Colon (tissue), 2 donors: ENCODE measurements around the gene LNX2.

Source experiments
- FAIRE-seq: peaks from 2 replicates; lab custom pipeline; 2012; peaks lifted over from hg19 to GRCh38; lab: Jason Lieb, UNC
- donor health status: control.
- donor health status: control.

Gene LNX2

GRCh38 chr13:27605610-27606200, 14.6 kb downstream of the LNX2 start:
- FAIRE-seq = no peak

- no peak for FAIRE-seq
Measured at GRCh38 chr13:27605099-27605498, 15.2 kb downstream of the LNX2 start.

- no peak for FAIRE-seq
Measured at GRCh38 chr13:27601803-27602202, 18.5 kb downstream of the LNX2 start.

- FAIRE-seq = no peak
Measured at GRCh38 chr13:27601208-27601607, 19.1 kb downstream of the LNX2 start.

GRCh38 chr13:27600711-27601110, 19.6 kb downstream of the LNX2 start:
- FAIRE-seq = no peak

GRCh38 chr13:27599845-27600553, 20.3 kb downstream of the LNX2 start:
- FAIRE-seq = no peak

- FAIRE-seq = no peak
Measured at GRCh38 chr13:27599096-27599495, 21.2 kb downstream of the LNX2 start.

- FAIRE-seq = no peak
Measured at GRCh38 chr13:27595055-27595811, 25.1 kb downstream of the LNX2 start.

GRCh38 chr13:27593267-27593666, 27.1 kb downstream of the LNX2 start:
- no peak for FAIRE-seq

- no peak for FAIRE-seq
Measured at GRCh38 chr13:27592865-27593264, 27.5 kb downstream of the LNX2 start.

- no peak for FAIRE-seq
Measured at GRCh38 chr13:27588405-27588804, 31.9 kb downstream of the LNX2 start.

GRCh38 chr13:27587095-27587746, 33.1 kb downstream of the LNX2 start:
- FAIRE-seq = no peak

GRCh38 chr13:27583645-27584044, 36.7 kb downstream of the LNX2 start:
- FAIRE-seq = no peak

- no peak for FAIRE-seq
Measured at GRCh38 chr13:27578121-27579030, 42.0 kb downstream of the LNX2 start.

GRCh38 chr13:27574661-27575060, 45.7 kb downstream of the LNX2 start:
- no peak for FAIRE-seq

- no peak for FAIRE-seq
Measured at GRCh38 chr13:27573265-27573664, 47.1 kb downstream of the LNX2 start.

GRCh38 chr13:27572234-27572901, 48.0 kb downstream of the LNX2 start:
- no peak for FAIRE-seq

GRCh38 chr13:27570906-27571305, 49.4 kb downstream of the LNX2 start:
- no peak for FAIRE-seq

- no peak for FAIRE-seq
Measured at GRCh38 chr13:27569405-27569804, 50.9 kb downstream of the LNX2 start.

GRCh38 chr13:27565818-27566217, 54.5 kb downstream of the LNX2 start:
- no peak for FAIRE-seq

GRCh38 chr13:27562457-27562856, 57.9 kb downstream of the LNX2 start:
- FAIRE-seq = no peak
